ENCODE measurements around the gene MELTF. TPM values are rescaled to one million over a fixed set of nuclear protein-coding genes. Genes with fewer than 3 reads are reported as not detected.

Gene MELTF
- total and polyA plus RNA-seq, 2 donors (not counting 1 experiment from before 2014, with no cell fraction given) = 0.13 to 2.9 TPM

GRCh38 chr3:197025736-197026480 lies 3.7 kb downstream of the MELTF start:
- ChIA-PET CTCF (no interaction called here), POLR2A (no interaction called here)
- Mint-ChIP-seq H3K4me1 (peaks cover 45% of the 10 kb centered on the region), H3K27me3 (peaks cover 31% of the 10 kb centered on the region), H3K4me3 (no peak overlapping the region), H3K27ac (no peak overlapping the region), H3K9me3 (ENCODE audit: insufficient read depth) (no peaks in the 10 kb centered on the region)
- peaks cover 5% of the 10 kb centered on the region for H4K20me1 ChIP-seq (ENCODE audit: control insufficient read depth, insufficient read depth, low read length, poor library complexity, severe bottlenecking)
- no peaks in the 10 kb centered on the region for H3K36me3 ChIP-seq (replicated peaks in 1 of 2; ENCODE audit: control extremely low read depth in 1 of 2, control insufficient read depth in 1 of 2, extremely low read depth in 1 of 2, insufficient read depth in 2 of 2, low read length in 1 of 2)
- TF ChIP-seq CTCF (IDR thresholded peaks at IDR 0.05) (no peak), EZH2 (IDR thresholded peaks at IDR 0.05; ENCODE audit: borderline replicate concordance, insufficient read depth, low read depth, low read length, poor library complexity, severe bottlenecking) (no peak)
- WGBS (ENCODE audit: insufficient coverage) = 97% methylated on average over 16 of the region's 21 CpGs
- DNase-seq (peak; percentile 25), ATAC-seq (ENCODE audit: low read depth) (no peak)
- H3K79me2 ChIP-seq (ENCODE audit: control insufficient read depth, insufficient read depth, low read length) = no peaks in the 10 kb centered on the region
- no peak overlapping the region for H3K27ac ChIP-seq (ENCODE audit: low read length in 2 of 2)
- peaks cover 41 to 42% of the 10 kb centered on the region in 2 donors for H3K4me1 ChIP-seq (ENCODE audit: control insufficient read depth in 2 of 2, insufficient read depth in 2 of 2, low read length in 2 of 2)
- peaks cover 0 to 65% (median 9%) of the 10 kb centered on the region in 4 experiments for H3K27me3 ChIP-seq (replicated peaks in 1 of 4; ENCODE audit: control extremely low read depth in 1 of 4, control insufficient read depth in 3 of 4, insufficient read depth in 4 of 4, low read length in 3 of 4)
- no peak overlapping the region for H3K4me3 ChIP-seq (ENCODE audit: control extremely low read depth in 1 of 5, extremely low read depth in 1 of 5, insufficient read depth in 1 of 5, low read depth in 2 of 5, low read length in 4 of 5)
- H2AFZ ChIP-seq (ENCODE audit: insufficient read depth, low read depth, low read length, poor library complexity, severe bottlenecking) = no peak overlapping the region
- peaks cover 0 to 13% (median 0%) of the 10 kb centered on the region in 3 donors for H3K9me3 ChIP-seq (ENCODE audit: control extremely low read depth in 1 of 3, control insufficient read depth in 2 of 3, insufficient read depth in 1 of 3, low read length in 2 of 3)
- no peak overlapping the region for H3K4me2 ChIP-seq (replicated peaks; ENCODE audit: low read depth, low read length, poor library complexity, severe bottlenecking)
- H3K9ac ChIP-seq (ENCODE audit: low read length) = no peak overlapping the region
- intact Hi-C loops (cut with micrococcal nuclease) = no loop called here
